DND-41 (cell line): ENCODE data around the gene FGF8.
A peak's percentile ranks its signal among the peaks of the same experiment; 100 is the strongest.

Experiments used
- ATAC-seq: fragments of 200-7000 bp; cut with Tn5 transposase; 3 replicates; pipeline ENCODE4 v1.9.1; 2021; ENCODE audit warnings: low read depth; ENCODE audit not compliant: insufficient read depth
- DNase-seq: peaks from one replicate; pipeline ENCODE4 v3.0.0-alpha.2; 2020
- H2AFZ ChIP-seq: 2 replicates; pipeline ENCODE4 v1.6.0; 2012; ENCODE audit warnings: low read depth, low read length
- H3K27ac ChIP-seq: 2 replicates; pipeline ENCODE4 v1.5.1; 2012; ENCODE audit warnings: low read length, inconsistent platforms
- H3K27me3 ChIP-seq: fragments of 200-600 bp; sonication (generic); 2 replicates; pipeline ENCODE4 v1.6.0; 2012; ENCODE audit warnings: low read length, mild to moderate bottlenecking, inconsistent platforms; ENCODE audit not compliant: insufficient read depth, poor library complexity
- H3K36me3 ChIP-seq: 2 replicates; pipeline ENCODE4 v1.5.1; 2012; ENCODE audit warnings: low read length, inconsistent platforms; ENCODE audit not compliant: insufficient read depth
- H3K4me1 ChIP-seq: 2 replicates; pipeline ENCODE4 v1.5.1; 2012; ENCODE audit warnings: mild to moderate bottlenecking, low read length; ENCODE audit not compliant: insufficient read depth
- H3K4me2 ChIP-seq: 2 replicates; pipeline ENCODE4 v1.6.0; 2012; ENCODE audit warnings: mild to moderate bottlenecking, moderate library complexity, low read length, inconsistent platforms; ENCODE audit not compliant: insufficient read depth
- H3K4me3 ChIP-seq, 2 experiments: fragments of 200-600 bp in 1 of 2; shearing (Covaris generic) in 1 of 2; 2 replicates each; pipeline ENCODE4 v1.5.1; 2012 to 2016; ENCODE audit warnings: inconsistent platforms in 2 of 2, low read length in 2 of 2, mild to moderate bottlenecking in 2 of 2, low read depth in 1 of 2, moderate library complexity in 1 of 2
- H3K79me2 ChIP-seq: 2 replicates; pipeline ENCODE4 v1.6.0; 2012; ENCODE audit warnings: low read length, inconsistent platforms; ENCODE audit not compliant: insufficient read depth
- H3K9ac ChIP-seq: 2 replicates; pipeline ENCODE4 v1.6.0; 2012; ENCODE audit warnings: low read depth, mild to moderate bottlenecking, inconsistent platforms, low read length, moderate library complexity
- H3K9me3 ChIP-seq: 2 replicates; pipeline ENCODE4 v1.5.1; 2012; ENCODE audit warnings: low read length, moderate library complexity, mild to moderate bottlenecking, inconsistent platforms; ENCODE audit not compliant: insufficient read depth, severe bottlenecking
- H4K20me1 ChIP-seq: 2 replicates; pipeline ENCODE4 v1.6.0; 2012; ENCODE audit warnings: low read length; ENCODE audit not compliant: insufficient read depth
- EZH2 ChIP-seq: IDR thresholded peaks from 3 replicates; pipeline ENCODE4 v1.6.1; 2012; ENCODE audit warnings: borderline replicate concordance, low read depth, mild to moderate bottlenecking, moderate library complexity, low read length, inconsistent platforms; ENCODE audit not compliant: severe bottlenecking
- TF ChIP-seq, protein P1 (sequence below): IDR thresholded peaks from 2 replicates; pipeline ENCODE4 v1.5.1; 2012; ENCODE audit warnings: borderline replicate concordance, low read length, moderate library complexity, mild to moderate bottlenecking; ENCODE audit not compliant: poor library complexity, severe bottlenecking; ENCODE audit errors: extremely low read depth

Gene FGF8

DNA sequence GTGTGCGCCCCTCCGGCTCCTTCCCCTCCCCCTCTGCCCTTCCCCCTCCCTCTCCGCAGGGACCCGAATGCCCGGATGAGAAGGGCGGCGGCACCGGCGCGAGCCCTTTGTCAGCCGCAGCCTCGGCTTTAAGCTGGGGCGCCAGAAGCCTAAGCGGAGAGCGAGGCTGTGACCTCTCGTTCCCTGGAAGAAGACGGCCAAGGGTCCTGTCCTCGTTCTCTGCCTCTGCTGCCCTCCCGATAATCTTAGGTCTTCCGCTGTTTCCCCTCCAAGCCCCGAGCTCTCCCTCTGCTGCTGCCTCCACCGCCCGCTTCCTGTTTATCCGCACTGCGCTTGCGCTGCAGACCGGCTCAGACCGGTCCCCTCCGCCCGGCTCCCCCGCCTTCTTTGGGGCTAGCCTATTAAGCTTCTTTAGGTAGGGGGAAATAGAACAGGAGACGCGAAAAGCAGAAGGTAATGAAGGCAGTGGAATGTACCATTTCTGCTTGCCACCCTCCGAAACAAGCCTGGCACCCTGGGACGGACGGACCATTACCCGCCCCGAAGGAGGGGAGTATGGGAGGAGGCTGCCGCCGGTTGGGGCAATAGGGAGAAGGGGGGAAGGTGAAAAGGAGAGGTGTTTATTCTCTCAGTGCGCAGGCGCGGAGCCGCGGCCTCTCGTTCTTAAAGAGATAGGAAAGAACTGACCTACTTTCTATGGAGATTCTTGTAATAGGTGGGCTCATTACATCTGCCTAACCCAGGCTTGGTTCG is 42.4 kb upstream of the FGF8 start, which contains the start of gene OGA:
Gene OGA, minus strand, starts transcription at position 326 of the 753 bp plus-strand sequence. CDS start 422 bp downstream, outside the sequence.
- Histone ChIP-seq H3K27ac (peak within 1 kb of the TSS; percentile 96), H3K4me2 (peak within 1 kb of the TSS; percentile 94), H3K4me3 (peak within 1 kb of the TSS; percentile 67 to 87), H3K27me3 (no peaks in the 10 kb centered on the region), H4K20me1 (peaks cover 47% of the 10 kb centered on the region), H2AFZ (peak within 1 kb of the TSS; percentile 82), H3K36me3 (peaks cover 17% of the 10 kb centered on the region), H3K4me1 (peaks cover 41% of the 10 kb centered on the region), H3K9me3 (no peaks in the 10 kb centered on the region), H3K79me2 (peaks cover 66% of the 10 kb centered on the region), H3K9ac (peak within 1 kb of the TSS; percentile 90)
- peak; percentile 99 for DNase-seq
- no peak for TF ChIP-seq EZH2
- TF ChIP-seq, protein P1, sequence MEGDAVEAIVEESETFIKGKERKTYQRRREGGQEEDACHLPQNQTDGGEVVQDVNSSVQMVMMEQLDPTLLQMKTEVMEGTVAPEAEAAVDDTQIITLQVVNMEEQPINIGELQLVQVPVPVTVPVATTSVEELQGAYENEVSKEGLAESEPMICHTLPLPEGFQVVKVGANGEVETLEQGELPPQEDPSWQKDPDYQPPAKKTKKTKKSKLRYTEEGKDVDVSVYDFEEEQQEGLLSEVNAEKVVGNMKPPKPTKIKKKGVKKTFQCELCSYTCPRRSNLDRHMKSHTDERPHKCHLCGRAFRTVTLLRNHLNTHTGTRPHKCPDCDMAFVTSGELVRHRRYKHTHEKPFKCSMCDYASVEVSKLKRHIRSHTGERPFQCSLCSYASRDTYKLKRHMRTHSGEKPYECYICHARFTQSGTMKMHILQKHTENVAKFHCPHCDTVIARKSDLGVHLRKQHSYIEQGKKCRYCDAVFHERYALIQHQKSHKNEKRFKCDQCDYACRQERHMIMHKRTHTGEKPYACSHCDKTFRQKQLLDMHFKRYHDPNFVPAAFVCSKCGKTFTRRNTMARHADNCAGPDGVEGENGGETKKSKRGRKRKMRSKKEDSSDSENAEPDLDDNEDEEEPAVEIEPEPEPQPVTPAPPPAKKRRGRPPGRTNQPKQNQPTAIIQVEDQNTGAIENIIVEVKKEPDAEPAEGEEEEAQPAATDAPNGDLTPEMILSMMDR, result peak; percentile 11
- ATAC-seq, result peak; percentile 92

DNA sequence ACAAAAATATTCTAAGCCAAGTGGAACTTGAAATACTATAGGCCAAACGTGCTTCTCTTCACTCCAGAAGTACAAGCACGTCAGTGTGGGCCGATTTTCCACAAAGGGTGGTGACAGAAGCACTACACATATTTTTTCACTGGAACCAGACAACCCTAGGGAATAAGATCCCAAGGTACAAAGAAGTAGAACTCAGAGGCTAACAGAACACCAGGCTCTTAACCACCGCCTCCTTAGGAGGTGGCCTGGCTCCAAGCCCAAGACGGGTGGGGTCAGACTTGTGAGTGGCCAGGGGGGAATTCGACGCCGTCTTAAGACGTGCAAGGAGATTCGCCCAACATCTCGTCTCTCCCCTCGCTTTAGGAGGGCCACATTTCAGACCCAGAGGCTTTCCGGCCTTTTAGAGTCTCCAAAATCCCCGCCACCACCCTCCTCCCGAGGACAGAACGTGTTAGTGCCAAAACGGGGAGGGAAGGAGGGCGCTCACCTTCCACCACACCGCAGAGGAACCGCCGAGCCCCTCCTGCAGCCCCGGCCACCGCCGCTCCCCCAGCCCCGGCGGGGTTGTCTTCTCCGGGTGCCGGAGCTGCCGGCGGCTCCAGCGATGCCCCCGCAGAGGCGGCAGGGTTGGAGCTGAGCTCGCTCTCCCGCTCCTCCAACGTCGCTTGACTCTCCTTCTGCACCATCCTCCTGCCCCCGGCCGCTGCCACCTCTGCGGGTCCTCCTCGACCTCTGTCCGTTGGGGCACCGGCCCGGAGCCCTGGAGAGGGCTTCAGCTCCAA is 41.6 kb upstream of the FGF8 start:
- H3K36me3 ChIP-seq, result peaks cover 25% of the 10 kb centered on the region
- H3K9ac ChIP-seq, result peak overlapping the region; percentile 90
- ATAC-seq (peak; percentile 12), DNase-seq (peak; percentile 53)
- peaks cover 54% of the 10 kb centered on the region for H4K20me1 ChIP-seq
- H2AFZ ChIP-seq, result peak overlapping the region; percentile 74; the same call in 1 of the 2 replicates
- H3K9me3 ChIP-seq, result no peaks in the 10 kb centered on the region
- peaks cover 41% of the 10 kb centered on the region for H3K4me1 ChIP-seq
- peak overlapping the region; percentile 79 for H3K4me2 ChIP-seq
- H3K27ac ChIP-seq, result peak overlapping the region; percentile 96
- no peaks in the 10 kb centered on the region for H3K27me3 ChIP-seq
- peak overlapping the region; percentile 67 to 87 for H3K4me3 ChIP-seq
- peaks cover 74% of the 10 kb centered on the region for H3K79me2 ChIP-seq
- TF ChIP-seq, protein P1, result no peak

DNA sequence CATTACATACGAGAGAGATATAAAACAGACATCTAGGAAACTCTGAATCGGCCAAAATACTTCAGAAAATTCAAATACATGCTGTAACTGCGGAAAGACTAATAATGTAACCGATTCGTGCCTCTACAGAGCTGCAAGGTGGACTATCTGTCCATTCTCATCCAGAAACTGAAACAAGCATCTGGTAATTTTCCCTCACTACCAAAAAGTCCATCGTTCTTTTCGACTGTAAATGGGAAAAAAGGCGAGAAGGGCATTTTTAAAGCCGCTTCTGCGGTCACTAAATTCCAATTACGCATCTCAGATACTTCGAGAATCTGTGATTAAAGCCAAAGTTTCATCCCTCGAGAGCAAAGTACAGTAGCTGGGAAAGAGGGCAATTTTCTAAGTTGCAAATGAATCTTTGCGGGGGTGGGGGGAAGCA is 41.0 kb upstream of the FGF8 start:
- Histone ChIP-seq H4K20me1 (peaks cover 60% of the 10 kb centered on the region), H3K9me3 (no peaks in the 10 kb centered on the region), H3K27ac (peak overlapping the region; percentile 96)

More for the DNA sequence above, 41.0 kb upstream of the FGF8 start:
- H3K4me3 ChIP-seq, result peak overlapping the region; percentile 67 to 87
- peaks cover 31% of the 10 kb centered on the region for H3K36me3 ChIP-seq
- TF ChIP-seq EZH2, result no peak
- TF ChIP-seq, protein P1, result no peak
- no peak overlapping the region for H2AFZ ChIP-seq
- no peak for ATAC-seq
- H3K4me2 ChIP-seq, result peak overlapping the region; percentile 79
- peak overlapping the region; percentile 90 for H3K9ac ChIP-seq
- peaks cover 80% of the 10 kb centered on the region for H3K79me2 ChIP-seq
- no peak for DNase-seq
- no peaks in the 10 kb centered on the region for H3K27me3 ChIP-seq
- peaks cover 41% of the 10 kb centered on the region for H3K4me1 ChIP-seq
